ENCODE measurements around the gene TCEAL2. TPM values are rescaled to one million over a fixed set of nuclear protein-coding genes. Genes with fewer than 3 reads are reported as not detected.
"Not testable (repeated sequence)": the region's sequence is repeated elsewhere in the genome, so short reads cannot be mapped to it uniquely, and the experiment has no call there.

The TCEAL2 gene
- 5.9 and 7.2 TPM in 2 replicates for total RNA-seq
- long read RNA-seq, partial matches to known transcripts, result 0 of 2 reads
- long read RNA-seq, other reads (novel, unspliced or antisense), result 0 of 2 reads

DNA sequence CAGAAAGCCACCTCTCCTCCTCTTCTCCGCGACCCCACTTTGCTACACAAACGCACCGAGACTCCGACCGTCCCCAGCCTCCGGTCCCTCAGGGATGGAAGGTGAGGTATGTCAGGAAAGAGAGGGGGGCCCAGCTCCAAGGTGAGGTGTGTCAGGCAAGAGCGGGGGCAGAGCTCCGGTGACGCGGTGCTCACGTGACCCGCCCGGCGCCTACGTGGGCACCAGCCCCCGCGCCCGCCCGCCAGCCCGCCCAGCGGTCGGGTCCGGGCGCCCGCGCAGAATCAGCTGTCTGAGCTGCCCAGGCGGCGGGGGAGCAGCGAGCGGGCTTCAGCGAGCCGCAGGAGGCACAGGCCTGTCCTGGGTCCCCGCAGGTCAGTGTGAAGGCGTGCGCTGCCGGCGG lies at the start of gene TCEAL2:
Gene TCEAL2, plus strand, starts transcription at position 244 of the 400 bp plus-strand sequence. CDS start 1,152 bp downstream, outside the sequence.
- not testable (repeated sequence) for H3K36me3 Mint-ChIP-seq (ENCODE audit: insufficient read depth); DNase-seq (ENCODE audit: low spot score, unreplicated experiment); H3K4me1 Mint-ChIP-seq (ENCODE audit: low read depth)
- H3K27me3 Mint-ChIP-seq, result peaks cover 25% of the 10 kb centered on the region
- peaks cover 13% of the 10 kb centered on the region for H3K9me3 Mint-ChIP-seq (ENCODE audit: low read depth)
- peak within 1 kb of the TSS; percentile 74 for H3K4me3 Mint-ChIP-seq (ENCODE audit: low read depth)
- H3K27ac Mint-ChIP-seq, result peak within 1 kb of the TSS; percentile 56

DNA sequence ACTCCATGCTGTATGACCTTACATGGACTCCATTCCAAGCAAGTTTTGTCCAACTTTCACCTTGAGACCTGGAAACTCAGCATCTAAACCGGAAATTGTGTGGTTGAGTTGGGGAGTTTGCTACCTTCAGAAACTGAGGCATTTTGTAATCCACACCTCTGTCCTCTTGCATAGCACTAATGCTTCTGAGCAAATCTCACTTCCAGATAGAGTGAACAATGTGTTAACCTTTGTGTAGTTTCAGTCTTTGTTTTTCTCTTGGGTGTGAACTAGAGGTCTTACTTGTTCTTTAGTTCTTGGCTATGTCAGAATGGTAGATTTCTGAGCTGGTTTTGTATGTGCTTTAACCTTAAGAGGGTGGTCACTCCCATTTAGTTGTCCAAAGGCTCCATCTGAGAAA lies 48.1 kb upstream of the TCEAL2 start:
- H3K4me1 Mint-ChIP-seq (ENCODE audit: low read depth), result no peaks in the 10 kb centered on the region
- H3K36me3 Mint-ChIP-seq (ENCODE audit: insufficient read depth), result no peaks in the 10 kb centered on the region
- H3K27ac Mint-ChIP-seq, result no peak overlapping the region
- H3K4me3 Mint-ChIP-seq (ENCODE audit: low read depth), result no peak overlapping the region
- DNase-seq (ENCODE audit: low spot score, unreplicated experiment), result no peak
- TF ChIP-seq CTCF (IDR thresholded peaks at IDR 0.05; ENCODE audit: unreplicated experiment), result no peak
- peaks cover 32% of the 10 kb centered on the region for H3K9me3 Mint-ChIP-seq (ENCODE audit: low read depth)
- no peaks in the 10 kb centered on the region for H3K27me3 Mint-ChIP-seq

DNA sequence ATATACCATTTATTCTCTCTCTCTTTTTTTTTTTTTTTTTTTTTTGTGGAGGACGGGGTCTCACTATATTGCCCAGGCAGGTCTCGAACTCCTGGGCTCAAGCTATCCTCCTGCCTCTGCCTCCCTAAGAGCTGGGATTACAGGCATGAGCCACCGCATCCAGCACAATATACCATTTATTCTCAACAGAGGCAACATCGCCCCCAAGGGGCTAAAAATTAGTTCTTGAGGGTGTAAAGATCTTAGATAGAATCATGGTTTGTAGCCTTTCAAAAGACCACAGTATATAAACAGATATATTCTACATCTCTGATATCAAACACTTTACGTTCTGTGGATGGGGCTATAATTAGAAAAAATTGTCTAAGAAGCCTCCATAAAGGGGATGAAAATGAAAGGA lies 39.8 kb upstream of the TCEAL2 start:
- no peaks in the 10 kb centered on the region for H3K36me3 Mint-ChIP-seq (ENCODE audit: insufficient read depth)
- H3K27me3 Mint-ChIP-seq, result no peaks in the 10 kb centered on the region
- TF ChIP-seq CTCF (IDR thresholded peaks at IDR 0.05; ENCODE audit: unreplicated experiment), result peak; percentile 8
- no peak overlapping the region for H3K27ac Mint-ChIP-seq
- no peak for DNase-seq (ENCODE audit: low spot score, unreplicated experiment)
- H3K4me1 Mint-ChIP-seq (ENCODE audit: low read depth), result no peaks in the 10 kb centered on the region
- H3K9me3 Mint-ChIP-seq (ENCODE audit: low read depth), result peaks cover 14% of the 10 kb centered on the region
- H3K4me3 Mint-ChIP-seq (ENCODE audit: low read depth), result no peak overlapping the region

- H3K4me1 Mint-ChIP-seq (ENCODE audit: low read depth), result no peaks in the 10 kb centered on the region
- TF ChIP-seq CTCF (IDR thresholded peaks at IDR 0.05; ENCODE audit: unreplicated experiment), result no peak
- H3K36me3 Mint-ChIP-seq (ENCODE audit: insufficient read depth), result no peaks in the 10 kb centered on the region
- no peak overlapping the region for H3K4me3 Mint-ChIP-seq (ENCODE audit: low read depth)
- no peak overlapping the region for H3K27ac Mint-ChIP-seq
- peaks cover 30% of the 10 kb centered on the region for H3K9me3 Mint-ChIP-seq (ENCODE audit: low read depth)
- no peaks in the 10 kb centered on the region for H3K27me3 Mint-ChIP-seq
- DNase-seq (ENCODE audit: low spot score, unreplicated experiment), result no peak
Observed at GRCh38 chrX:102113367-102113766, 12.1 kb upstream of the TCEAL2 start.

- H3K9me3 Mint-ChIP-seq (ENCODE audit: low read depth), result peaks cover 25% of the 10 kb centered on the region
- peaks cover 7% of the 10 kb centered on the region for H3K27me3 Mint-ChIP-seq
- no peaks in the 10 kb centered on the region for H3K4me1 Mint-ChIP-seq (ENCODE audit: low read depth)
- no peak for DNase-seq (ENCODE audit: low spot score, unreplicated experiment)
- no peak overlapping the region for H3K27ac Mint-ChIP-seq
- no peak overlapping the region for H3K4me3 Mint-ChIP-seq (ENCODE audit: low read depth)
- H3K36me3 Mint-ChIP-seq (ENCODE audit: insufficient read depth), result no peaks in the 10 kb centered on the region
- no peak for TF ChIP-seq CTCF (IDR thresholded peaks at IDR 0.05; ENCODE audit: unreplicated experiment)
Observed at GRCh38 chrX:102115748-102116147, 9.7 kb upstream of the TCEAL2 start.

GRCh38 chrX:102125014-102125413 lies 465 bp upstream of the TCEAL2 start:
- DNase-seq (ENCODE audit: low spot score, unreplicated experiment); H3K36me3 Mint-ChIP-seq (ENCODE audit: insufficient read depth); H3K4me1 Mint-ChIP-seq (ENCODE audit: low read depth): not testable (repeated sequence)
- peak overlapping the region; percentile 73 for H3K4me3 Mint-ChIP-seq (ENCODE audit: low read depth)
- H3K27ac Mint-ChIP-seq, result peak overlapping the region; percentile 56
- H3K9me3 Mint-ChIP-seq (ENCODE audit: low read depth), result peaks cover 13% of the 10 kb centered on the region
- peaks cover 25% of the 10 kb centered on the region for H3K27me3 Mint-ChIP-seq

DNA sequence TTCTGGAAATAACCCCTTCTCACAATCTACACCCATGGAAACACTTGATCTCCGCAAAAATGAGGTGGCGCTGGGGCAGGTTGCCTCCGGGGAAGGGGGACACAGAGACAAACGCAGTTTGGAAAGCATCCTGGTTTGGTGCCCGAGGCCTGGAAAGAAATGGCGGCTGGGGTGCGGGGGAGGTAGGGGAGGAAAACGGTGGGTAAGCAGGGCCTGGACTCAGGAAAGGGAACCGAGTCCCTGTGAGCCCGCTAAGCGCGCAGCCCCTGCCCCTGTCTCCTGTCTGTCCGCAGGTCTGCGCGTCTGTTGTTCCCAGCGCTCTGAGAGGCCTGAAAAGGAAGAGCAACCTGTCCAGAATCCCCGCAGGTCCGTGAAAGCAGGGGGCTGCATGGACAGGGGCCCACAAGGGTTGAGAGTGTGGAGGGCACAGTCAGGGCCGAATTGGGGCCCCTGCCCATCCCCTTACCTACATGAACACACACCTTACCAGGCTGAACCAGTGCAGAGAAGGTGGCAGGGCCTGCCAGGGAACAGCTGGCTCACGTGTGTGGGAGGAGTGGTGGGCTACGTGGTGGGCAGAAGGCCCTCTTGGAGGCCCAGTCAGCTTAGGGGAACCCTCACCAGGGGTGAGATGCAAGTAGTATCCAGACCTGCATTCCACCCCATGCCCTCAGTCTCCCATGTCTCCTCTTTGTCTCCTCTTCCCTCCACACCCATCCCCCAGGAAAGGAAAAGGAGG lies 770 bp downstream of the TCEAL2 start:
- DNase-seq (ENCODE audit: low spot score, unreplicated experiment); H3K4me1 Mint-ChIP-seq (ENCODE audit: low read depth); H3K27ac Mint-ChIP-seq; H3K36me3 Mint-ChIP-seq (ENCODE audit: insufficient read depth): not testable (repeated sequence)
- H3K4me3 Mint-ChIP-seq (ENCODE audit: low read depth), result peak overlapping the region; percentile 74
- H3K27me3 Mint-ChIP-seq, result peaks cover 25% of the 10 kb centered on the region
- peaks cover 13% of the 10 kb centered on the region for H3K9me3 Mint-ChIP-seq (ENCODE audit: low read depth)

All from progenitor cell of endocrine pancreas (in vitro differentiated cells).